EH (cell line): ENCODE results near the gene BHLHA15.

Experiments
- DNase-seq: peaks from one replicate; pipeline ENCODE4 v3.0.0-alpha.2; 2015; ENCODE audit warnings: low read depth

Gene BHLHA15

DNA sequence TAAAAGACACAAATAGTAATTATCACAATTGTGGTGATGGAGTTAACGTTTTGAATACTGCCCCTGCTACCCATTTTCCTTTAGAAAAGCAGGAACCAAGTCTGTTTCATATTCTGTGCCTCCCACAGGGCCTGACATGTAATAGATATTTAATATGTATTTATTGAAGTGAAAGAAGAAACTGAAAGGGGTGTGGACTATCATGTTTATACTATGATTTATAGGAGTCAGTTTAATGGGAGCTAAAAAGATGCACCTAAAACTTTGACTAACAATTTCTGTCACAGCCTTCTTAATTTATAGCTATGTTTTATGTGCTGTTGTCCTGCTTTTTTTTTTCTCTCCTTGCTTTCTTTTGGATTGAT lies 24.1 kb upstream of the BHLHA15 start:
- DNase-seq, result no peak

GRCh38 chr7:98189559-98189958 lies 21.7 kb upstream of the BHLHA15 start:
- no peak for DNase-seq

DNA sequence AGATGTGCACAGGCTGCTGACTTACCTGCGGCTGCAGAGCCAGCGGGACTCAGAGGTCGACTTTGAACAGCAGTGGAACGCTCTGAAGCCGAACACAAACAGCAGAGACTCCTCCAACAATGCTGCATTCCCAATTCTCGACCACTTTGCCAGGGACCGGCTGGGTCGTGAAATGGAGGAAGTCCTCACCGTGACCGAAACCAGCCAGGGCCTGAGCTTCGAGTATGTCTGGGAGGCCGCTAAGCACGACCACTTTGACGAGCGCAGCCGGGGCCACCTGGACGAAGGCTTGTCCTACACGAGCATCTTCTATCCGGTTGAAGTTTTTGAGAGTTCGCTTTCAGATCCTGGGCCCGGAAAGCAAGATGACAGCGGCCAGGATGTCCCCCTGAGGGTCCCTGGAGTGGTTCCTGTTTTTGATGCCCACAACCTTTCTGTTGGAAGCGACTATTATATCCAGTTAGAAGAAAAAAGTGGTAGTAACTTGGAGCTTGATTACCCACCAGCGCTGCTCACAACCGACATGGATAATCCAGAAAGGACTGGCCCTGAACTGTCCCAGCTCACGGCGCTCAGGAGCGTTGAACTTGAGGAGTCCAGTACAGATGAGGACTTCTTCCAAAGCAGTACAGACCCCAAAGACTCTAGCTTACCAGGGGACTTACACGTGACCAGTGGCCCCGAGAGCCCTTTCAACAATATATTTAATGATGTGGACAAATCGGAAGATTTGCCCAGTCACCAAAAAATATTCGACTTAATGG lies 19.4 kb upstream of the BHLHA15 start:
- DNase-seq, result no peak

DNA sequence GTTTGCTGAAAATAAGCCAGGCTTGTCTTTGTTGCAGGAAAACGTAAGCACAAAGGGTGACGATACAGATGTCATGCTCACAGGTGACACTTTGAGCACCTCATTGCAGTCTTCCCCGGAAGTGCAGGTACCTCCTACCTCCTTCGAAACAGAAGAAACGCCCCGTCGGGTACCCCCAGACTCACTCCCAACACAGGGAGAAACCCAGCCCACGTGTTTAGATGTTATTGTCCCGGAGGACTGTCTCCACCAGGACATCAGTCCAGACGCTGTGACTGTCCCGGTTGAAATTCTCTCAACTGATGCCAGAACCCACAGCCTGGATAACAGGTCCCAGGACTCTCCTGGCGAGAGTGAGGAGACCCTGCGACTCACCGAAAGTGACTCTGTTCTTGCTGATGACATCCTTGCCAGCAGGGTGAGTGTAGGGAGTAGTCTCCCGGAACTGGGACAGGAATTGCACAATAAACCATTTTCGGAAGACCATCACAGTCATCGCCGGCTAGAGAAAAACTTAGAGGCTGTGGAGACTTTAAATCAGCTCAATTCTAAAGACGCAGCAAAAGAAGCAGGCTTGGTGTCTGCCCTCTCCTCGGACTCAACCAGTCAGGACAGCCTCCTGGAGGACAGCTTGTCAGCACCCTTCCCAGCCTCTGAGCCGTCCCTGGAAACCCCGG lies 18.3 kb upstream of the BHLHA15 start:
- no peak for DNase-seq

- no peak for DNase-seq
Measured at GRCh38 chr7:98193474-98194180, 17.6 kb upstream of the BHLHA15 start.

GRCh38 chr7:98194186-98194585 lies 17.1 kb upstream of the BHLHA15 start:
- DNase-seq, result no peak

DNA sequence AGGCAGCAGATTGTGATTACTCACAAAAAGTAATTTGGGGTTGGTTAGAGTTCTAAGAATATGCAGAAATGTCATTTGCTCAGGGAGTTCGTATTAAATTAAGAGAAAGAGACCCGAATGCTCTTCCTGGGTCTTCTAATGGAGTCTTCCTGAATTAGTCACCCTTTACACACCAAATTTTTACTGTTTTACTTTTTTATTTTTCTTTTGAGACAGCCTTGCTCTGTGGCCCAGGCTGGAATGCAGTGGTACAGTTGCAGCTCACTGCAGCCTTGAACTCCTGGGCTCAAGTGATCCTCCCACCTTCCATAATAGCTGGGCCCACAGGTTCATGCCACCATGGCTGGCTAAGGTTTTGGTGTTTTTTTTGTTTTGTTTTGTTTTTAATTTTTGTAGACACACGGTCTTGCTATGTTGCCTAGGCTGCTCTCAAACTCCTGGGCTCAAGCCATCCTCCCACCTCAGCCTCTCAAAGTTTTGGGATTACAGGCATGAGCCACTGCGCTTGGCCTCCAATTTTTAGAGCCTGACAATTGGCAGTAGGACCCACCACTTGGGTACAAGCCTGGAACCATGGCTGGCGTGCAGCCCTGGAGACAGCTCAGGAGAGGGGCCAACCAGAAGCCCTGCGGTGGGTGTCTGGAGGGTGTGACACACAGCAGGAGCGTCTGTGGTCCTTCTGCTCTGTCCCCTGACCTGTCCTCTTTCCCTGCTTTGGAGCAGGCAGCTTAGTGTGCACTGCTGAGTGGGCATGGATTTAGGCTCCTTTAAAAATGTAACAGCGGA lies 16.4 kb upstream of the BHLHA15 start:
- peak; percentile 66 for DNase-seq

- no peak for DNase-seq
Measured at GRCh38 chr7:98196706-98197605, 14.3 kb upstream of the BHLHA15 start.

DNA sequence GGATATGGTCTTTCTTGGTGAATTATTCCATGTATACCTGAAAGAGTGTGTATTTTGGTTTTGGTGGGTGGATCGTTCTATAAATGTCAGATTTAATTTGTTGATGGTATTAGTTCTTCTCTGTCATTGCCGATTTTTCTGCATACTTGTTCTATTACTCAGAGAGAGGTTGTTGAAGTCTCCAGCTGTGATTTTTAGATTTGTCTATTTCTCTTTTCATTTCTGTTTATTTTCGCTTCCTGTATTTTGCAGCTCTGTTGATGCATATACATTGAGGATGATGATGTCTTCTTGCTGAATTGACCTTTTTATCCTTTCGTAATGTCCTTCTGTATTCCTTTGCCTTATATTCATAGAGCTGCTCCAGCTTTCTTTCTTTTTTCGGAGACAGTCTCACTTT lies 12.1 kb upstream of the BHLHA15 start:
- peak; percentile 29 for DNase-seq

DNA sequence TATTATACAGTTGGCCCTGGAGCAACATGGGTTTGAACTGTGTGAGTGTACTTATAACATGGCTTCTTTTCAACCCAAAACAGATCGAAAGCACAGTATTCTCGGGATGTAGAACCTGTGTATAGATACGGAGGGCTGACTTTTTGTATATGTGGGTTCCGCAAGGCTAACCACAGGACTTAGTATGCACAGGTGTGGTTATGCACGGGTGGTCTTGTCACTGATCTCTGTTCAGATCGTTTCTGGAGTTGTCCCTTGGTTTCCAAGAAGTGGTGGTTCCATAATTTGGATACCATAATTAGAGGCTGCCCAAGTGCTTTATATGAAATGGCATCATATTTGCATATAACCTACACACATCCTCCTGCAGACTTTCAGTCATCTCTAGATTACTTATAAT lies 10.9 kb upstream of the BHLHA15 start:
- no peak for DNase-seq

GRCh38 chr7:98202367-98203195 lies 8.7 kb upstream of the BHLHA15 start:
- no peak for DNase-seq

DNA sequence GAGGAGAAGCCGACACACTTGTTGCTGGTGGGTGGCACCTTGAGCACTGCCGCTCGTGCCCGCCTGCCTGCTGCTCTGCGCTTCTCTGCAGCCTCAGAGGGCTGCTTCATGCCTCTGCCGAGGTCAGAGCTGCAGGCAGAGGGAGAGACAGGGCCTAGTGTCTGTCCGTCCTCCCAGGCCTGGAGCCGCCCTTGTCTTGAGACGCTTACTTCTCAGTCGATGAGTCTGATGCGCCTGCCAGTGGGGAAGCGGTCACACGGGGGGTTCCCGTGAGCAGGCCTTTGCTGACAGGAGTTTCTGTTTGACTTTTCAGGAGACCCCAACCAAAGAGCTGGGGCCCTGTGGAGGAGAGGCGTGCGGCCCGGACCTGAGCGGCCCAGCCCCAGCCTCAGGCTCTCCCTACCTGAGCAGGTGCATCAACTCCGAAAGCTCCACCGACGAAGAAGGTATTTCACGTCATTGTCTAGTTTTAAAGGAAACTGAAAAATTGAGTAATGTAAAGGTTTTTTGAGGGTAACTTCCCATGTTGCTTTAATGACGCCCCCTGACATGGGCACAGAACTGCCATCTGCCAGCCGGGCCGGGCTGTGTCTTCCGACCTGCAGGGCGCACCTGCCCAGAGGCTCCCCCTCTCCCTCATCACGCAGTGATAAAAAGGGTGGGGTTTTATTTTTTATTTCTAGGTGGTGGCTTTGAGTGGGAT lies 7.8 kb upstream of the BHLHA15 start:
- DNase-seq, result no peak

DNA sequence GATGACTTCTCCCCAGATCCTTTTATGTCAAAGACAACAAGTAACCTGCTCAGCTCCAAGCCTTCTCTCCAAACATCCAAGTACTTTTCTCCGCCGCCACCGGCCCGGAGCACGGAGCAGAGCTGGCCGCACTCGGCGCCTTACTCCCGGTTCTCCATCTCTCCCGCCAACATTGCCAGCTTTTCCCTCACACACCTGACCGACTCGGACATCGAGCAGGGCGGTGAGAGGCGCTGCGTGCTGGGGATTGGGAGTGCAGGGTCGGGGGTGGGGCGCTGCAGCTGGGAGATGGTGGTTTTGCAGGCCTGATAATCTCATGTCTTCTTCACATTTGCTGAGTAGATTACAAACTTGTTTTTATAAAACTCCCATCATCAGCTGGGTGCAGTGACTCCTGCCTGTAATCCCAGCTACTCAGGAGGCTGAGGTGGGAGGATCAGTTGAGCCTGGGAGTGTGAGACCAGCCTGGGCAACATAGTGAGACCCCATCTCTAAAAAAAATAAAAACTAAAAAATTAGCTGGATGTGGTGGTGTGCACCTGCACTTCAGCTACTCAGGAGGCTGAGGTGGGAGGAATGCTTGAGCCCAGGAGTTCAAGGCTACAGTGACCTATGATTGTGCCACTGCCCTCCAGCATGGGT lies 7.2 kb upstream of the BHLHA15 start:
- DNase-seq, result no peak

- DNase-seq, result no peak
Measured at GRCh38 chr7:98204670-98205069, 6.6 kb upstream of the BHLHA15 start.

DNA sequence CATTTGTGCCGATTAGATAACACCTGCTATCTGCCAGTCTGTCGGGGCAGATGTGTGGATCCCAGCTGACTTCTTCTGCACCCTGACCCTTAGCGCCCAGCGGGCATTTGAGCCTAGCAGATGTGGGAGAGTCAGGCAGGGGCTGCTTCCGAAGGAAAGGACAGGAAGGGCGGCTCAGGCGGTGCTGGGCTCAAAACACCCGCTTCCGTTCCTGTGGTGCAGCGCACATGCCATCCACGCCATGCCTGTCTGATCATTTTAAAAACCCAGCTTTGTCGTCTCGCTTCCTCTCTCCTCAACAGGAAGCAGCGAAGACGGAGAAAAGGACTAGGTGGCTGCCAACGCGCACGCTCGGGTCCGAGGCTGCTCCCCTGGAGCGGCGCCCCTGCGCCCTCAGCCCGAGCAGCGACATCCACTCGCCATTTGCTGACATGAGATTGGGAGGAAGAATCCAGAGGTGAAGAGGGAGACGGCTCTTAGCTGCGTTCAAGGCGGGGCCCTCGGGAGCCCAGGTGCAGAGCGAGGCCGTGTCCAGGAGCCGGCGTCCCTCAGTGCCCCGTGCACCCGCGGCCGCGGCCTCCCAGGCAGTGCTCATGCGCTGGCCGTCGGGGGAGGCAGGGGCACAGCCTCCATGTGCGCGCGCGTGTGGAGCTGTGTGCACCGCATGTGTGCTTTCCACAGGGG lies 5.9 kb upstream of the BHLHA15 start:
- DNase-seq, result no peak

DNA sequence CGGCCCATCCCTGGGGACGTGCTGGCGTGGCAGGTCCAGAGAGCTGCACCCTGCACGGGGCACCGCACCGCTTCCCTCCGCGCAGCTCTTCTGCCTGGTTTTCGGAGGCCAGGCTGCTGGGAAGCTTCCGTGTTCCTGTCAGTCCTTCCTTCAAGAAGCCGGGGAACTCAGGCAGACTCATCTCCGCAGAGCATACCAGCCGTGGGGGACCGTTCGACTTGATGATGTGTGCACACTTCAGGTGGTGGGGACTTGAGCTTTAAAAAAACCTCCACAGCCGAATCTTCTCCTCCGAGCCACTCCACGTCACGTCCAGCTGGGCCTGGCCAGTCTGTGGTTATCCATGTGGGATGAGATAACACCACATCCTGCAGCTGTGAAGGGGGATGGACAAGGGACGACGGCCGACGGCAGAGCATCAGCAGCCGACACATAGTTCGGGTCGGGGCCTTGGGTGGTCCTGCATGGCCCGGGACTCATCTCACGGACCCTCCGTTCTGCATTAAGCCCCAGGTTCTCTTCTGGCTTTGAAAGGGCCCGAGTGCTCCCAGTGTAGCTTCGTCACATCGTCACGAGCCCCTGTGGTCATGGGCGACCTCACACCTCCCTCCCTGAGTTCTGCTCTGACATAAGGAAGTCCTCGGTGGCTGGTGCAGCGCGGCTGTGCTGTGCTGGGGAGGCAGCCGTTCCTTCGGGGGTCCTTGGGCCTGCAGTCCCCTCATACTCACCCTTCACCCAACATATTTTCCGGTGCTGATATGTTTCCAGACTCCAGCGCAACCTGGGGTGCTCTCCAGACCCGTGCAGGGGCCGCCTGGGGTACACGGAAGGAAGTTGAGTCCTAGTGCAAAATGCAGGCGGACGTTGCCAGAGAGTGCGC lies 4.5 kb upstream of the BHLHA15 start:
- DNase-seq, result no peak

DNA sequence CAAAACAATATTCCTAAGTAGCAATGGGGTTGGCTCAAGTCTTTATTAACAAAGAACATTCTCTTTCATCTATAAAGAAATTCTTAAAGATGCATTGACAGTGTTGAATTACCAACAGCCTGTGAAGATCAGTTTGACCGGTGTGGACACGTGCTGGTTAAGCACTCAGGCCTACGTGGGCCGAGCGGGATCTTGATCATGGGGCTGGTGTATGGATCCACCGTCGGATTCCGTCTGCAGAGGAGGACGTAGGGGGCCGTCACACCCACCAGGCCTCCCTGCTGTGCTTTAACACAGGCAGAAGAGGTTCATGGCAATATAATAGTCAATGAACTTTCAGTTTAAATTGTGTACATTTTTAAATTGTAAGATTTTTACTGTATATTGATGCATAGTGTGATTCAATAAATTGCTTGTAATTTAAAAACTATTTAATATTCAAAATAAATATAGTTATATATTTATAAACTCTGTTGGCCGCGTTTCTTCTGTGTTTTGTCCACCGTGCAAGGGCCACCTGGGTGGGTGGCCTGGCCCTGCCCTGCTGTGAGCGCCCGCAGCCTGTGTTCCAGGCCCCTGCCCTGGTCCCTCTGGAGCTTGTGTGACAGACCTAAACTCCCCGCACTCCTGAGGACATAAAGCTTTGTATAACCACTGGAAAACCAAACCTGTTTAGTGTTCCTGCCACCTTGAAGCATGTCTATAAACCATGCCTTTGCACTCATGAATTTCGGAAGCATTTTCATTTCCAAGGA lies 1.9 kb upstream of the BHLHA15 start:
- DNase-seq, result no peak
